ENCODE measurements around the gene FMNL2. TPM values are rescaled to one million over a fixed set of nuclear protein-coding genes. Genes with fewer than 3 reads are reported as not detected.

FMNL2 gene
- polyA plus RNA-seq, 1 donor from 2014 or later: 86.5 TPM

- H3K4me3 ChIP-seq (ENCODE audit: low read length): no peak overlapping the region
- H3K9me2 ChIP-seq (ENCODE audit: insufficient read depth, low read length): no peaks in the 10 kb centered on the region
- H3F3A ChIP-seq (ENCODE audit: insufficient read depth, low read length, poor library complexity, severe bottlenecking): no peaks in the 10 kb centered on the region
- H3K27ac ChIP-seq (ENCODE audit: low read length): no peak overlapping the region
- H3K79me2 ChIP-seq (replicated peaks; ENCODE audit: insufficient read depth, low read length): no peaks in the 10 kb centered on the region
- no peaks in the 10 kb centered on the region for H3K36me3 ChIP-seq (ENCODE audit: insufficient read depth, low read length)
- no peak overlapping the region for H2AFZ ChIP-seq (ENCODE audit: low read depth, low read length)
- H3K27me3 ChIP-seq (ENCODE audit: insufficient read depth, low read depth, low read length): no peaks in the 10 kb centered on the region
- no peak overlapping the region for H3K9ac ChIP-seq (ENCODE audit: low read length)
- no peaks in the 10 kb centered on the region for H3K9me3 ChIP-seq (ENCODE audit: low read length)
- H4K20me1 ChIP-seq (ENCODE audit: insufficient read depth): no peaks in the 10 kb centered on the region
- H3K4me2 ChIP-seq (ENCODE audit: low read length): no peak overlapping the region
- no peak for TF ChIP-seq RAD21 (conservative IDR thresholded peaks at IDR 0.05)
- TF ChIP-seq POLR2AphosphoS5 (IDR thresholded peaks at IDR 0.05): no peak
- TF ChIP-seq TAF1 (IDR thresholded peaks at IDR 0.05; ENCODE audit: low read depth): no peak
- TF ChIP-seq MXI1 (conservative IDR thresholded peaks at IDR 0.05; ENCODE audit: poor library complexity, severe bottlenecking): no peak
- no peak for TF ChIP-seq SMC3 (conservative IDR thresholded peaks at IDR 0.05; ENCODE audit: poor library complexity)
Measured at GRCh38 chr2:152600697-152601096, 265.7 kb downstream of the FMNL2 start.

- H3K36me3 ChIP-seq (ENCODE audit: insufficient read depth, low read length): no peaks in the 10 kb centered on the region
- no peak overlapping the region for H2AFZ ChIP-seq (ENCODE audit: low read depth, low read length)
- no peak for TF ChIP-seq RAD21 (conservative IDR thresholded peaks at IDR 0.05)
- no peak for TF ChIP-seq CTCF (IDR thresholded peaks at IDR 0.05; ENCODE audit: poor library complexity, severe bottlenecking)
- TF ChIP-seq SMC3 (conservative IDR thresholded peaks at IDR 0.05; ENCODE audit: poor library complexity): no peak
- no peak for TF ChIP-seq REST (IDR thresholded peaks at IDR 0.05; ENCODE audit: borderline replicate concordance)
- no peak for TF ChIP-seq EZH2 (IDR thresholded peaks at IDR 0.05; ENCODE audit: borderline replicate concordance, insufficient read depth, low read length, poor library complexity, severe bottlenecking)
- no peak for TF ChIP-seq POLR2AphosphoS5 (IDR thresholded peaks at IDR 0.05)
- no peak for TF ChIP-seq MXI1 (conservative IDR thresholded peaks at IDR 0.05; ENCODE audit: poor library complexity, severe bottlenecking)
- no peak for TF ChIP-seq EP300 (conservative IDR thresholded peaks at IDR 0.05; ENCODE audit: poor library complexity, severe bottlenecking)
- TF ChIP-seq TAF1 (IDR thresholded peaks at IDR 0.05; ENCODE audit: low read depth): no peak
- H3K9me3 ChIP-seq (ENCODE audit: low read length): no peaks in the 10 kb centered on the region
- H4K20me1 ChIP-seq (ENCODE audit: insufficient read depth): no peaks in the 10 kb centered on the region
- H3K4me3 ChIP-seq (ENCODE audit: low read length): no peak overlapping the region
- H3K79me2 ChIP-seq (replicated peaks; ENCODE audit: insufficient read depth, low read length): no peaks in the 10 kb centered on the region
- H3K9me2 ChIP-seq (ENCODE audit: insufficient read depth, low read length): no peaks in the 10 kb centered on the region
- H3K27ac ChIP-seq (ENCODE audit: low read length): no peak overlapping the region
- no peaks in the 10 kb centered on the region for H3K27me3 ChIP-seq (ENCODE audit: insufficient read depth, low read depth, low read length)
- no peaks in the 10 kb centered on the region for H3F3A ChIP-seq (ENCODE audit: insufficient read depth, low read length, poor library complexity, severe bottlenecking)
- H3K9ac ChIP-seq (ENCODE audit: low read length): no peak overlapping the region
- no peak overlapping the region for H3K4me2 ChIP-seq (ENCODE audit: low read length)
Measured at GRCh38 chr2:152602750-152603149, 267.8 kb downstream of the FMNL2 start.
